Lung microvascular endothelial cell (primary cell): ENCODE measurements around the gene DENND11. TPM values are rescaled to one million over a fixed set of nuclear protein-coding genes. Genes with fewer than 3 reads are reported as not detected.

Experiments
- total RNA-seq: library from RNA; depleted of rRNA; stranded (reverse); fragments of >200 nt; gene quantifications from 2 replicates; pipeline ENCODE4 v1.2.1, GENCODE V29; 2014

The DENND11 gene
- total RNA-seq, 1 donor from 2014 or later: 69.2 TPM

Other genes with a start within 250 kb of the DENND11 start
- gene AGK, start 150.8 kb downstream of the DENND11 start, total RNA-seq: 15.3 and 15.5 TPM in 2 replicates
- gene WEE2, start 6.2 kb upstream of the DENND11 start, total RNA-seq: under 0.01 TPM in 2 replicates
- gene SSBP1, start 36.2 kb upstream of the DENND11 start, total RNA-seq: 91.5 and 117 TPM in 2 replicates
- 0.44 and 0.60 TPM in 2 replicates for gene TAS2R3, start 61.9 kb upstream of the DENND11 start, total RNA-seq
- gene TAS2R4, start 74.5 kb upstream of the DENND11 start, total RNA-seq: 0.22 and 0.40 TPM in 2 replicates
- gene TAS2R5, start 88.1 kb upstream of the DENND11 start, total RNA-seq: 0.22 and 0.40 TPM in 2 replicates
- gene PRSS37, start 139.3 kb upstream of the DENND11 start, total RNA-seq: not detected in 2 replicates
- gene OR9A4, start 214.2 kb upstream of the DENND11 start, total RNA-seq: not detected in 2 replicates
- not detected in 2 replicates for gene CLEC5A, start 244.8 kb upstream of the DENND11 start, total RNA-seq